Stimulated activated CD4-positive, alpha-beta T cell treated with anti-CD3 and anti-CD28 coated beads, Interleukin-4, amount 100 ng/mL, for 48 hours (primary cell): ENCODE results near the gene PSMD9.
"Not testable (repeated sequence)": the region's sequence is repeated elsewhere in the genome, so short reads cannot be mapped to it uniquely, and the experiment has no call there.

Source experiments
- DNase-seq, 2 donors: peaks; one replicate each; pipeline ENCODE4 v3.0.0-alpha.2; 2020; ENCODE audit warnings: low read depth in 2 of 2

The PSMD9 gene

DNA sequence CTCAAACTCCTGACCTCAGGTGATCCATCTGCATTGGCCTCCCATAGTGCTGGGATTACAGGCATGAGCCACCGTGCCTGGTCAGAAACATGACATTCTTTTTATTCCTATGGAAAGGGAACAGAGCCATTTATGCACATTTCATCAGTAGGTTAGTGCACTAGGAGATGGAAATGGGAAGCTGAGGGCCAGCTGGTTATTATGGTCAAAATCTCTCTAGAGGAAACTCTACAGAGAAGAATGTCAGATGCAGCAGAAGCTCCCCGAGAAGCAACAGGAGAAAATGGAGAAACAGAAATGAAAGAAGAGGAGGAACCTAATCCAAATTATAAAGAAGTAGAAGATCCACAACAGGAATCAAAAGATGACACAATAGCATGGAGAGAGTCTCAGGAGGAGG, 32.5 kb downstream of the PSMD9 start:
- DNase-seq = no peak

DNA sequence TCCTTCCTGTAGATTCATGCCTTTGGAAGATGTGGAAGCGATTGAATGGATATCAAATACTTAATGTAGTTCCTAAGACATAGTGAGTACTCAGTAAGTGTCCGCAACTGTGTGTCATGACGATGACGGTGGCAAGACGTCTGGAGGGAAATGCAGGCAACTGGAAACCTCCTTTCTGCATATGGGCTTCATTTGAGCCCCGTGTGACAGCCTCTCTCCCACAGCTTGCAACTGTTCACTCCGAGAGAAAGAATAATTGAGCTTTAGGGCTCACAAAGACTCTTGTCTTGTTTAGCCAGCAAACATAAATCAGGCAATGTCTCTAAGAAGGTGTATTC, 36.7 kb downstream of the PSMD9 start:
- DNase-seq = no peak

DNA sequence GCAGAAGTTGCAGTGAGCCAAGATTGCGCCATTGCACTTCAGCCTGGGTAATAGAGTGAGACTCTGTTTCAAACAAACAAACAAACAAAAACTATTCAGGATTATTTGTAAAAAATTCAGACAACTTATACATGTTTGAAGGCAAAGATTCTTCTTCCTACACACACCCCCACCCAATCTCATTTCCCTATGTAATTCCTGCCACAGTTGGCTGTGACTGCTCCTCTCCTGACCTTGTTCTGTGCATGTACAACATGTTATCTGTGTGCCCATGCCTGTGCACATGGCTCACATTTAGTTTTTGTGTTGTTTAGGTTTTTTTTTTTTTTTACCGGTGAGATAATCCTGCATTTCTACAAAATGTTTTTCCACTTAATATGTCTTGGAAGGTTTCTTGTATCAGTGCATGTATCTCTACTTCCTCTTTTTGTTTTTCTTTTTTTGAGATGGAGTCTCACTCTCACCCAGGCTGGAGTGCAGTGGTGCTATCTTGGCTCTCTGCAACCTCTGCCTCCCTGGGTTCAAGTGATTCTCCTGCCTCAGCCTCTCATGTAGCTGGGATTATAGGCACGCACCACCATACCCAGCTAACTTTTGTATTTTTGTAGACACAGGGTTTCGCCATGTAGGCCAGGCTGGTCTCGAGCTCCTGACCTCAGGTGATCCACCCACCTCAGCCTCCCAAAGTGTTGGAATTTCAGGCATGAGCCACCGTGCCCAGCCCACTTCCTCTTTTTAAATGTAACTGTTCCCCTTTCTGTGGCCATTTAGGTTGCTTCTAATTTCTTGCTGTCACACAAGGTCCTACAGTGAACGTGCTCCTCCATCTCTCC, 38.5 kb downstream of the PSMD9 start:
- no peak for DNase-seq

DNA sequence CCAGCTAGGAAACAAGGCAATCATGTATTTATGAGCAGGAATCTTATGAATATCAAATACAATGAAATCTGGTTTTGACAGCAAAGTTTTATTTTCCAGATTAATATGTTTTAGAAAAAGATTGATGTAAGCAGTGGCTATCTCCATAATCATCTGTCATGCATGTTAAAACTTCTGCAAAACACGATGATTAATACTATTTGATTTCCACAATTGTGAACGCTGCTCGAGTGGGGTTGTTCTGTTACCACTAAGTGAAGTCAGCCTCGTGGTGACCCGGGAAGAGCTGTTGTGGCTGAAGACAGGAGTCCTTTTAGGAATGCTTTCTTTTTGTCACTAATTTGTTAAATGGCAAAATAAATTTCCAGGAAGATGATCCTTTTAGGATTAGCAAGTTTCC, 39.2 kb downstream of the PSMD9 start:
- no peak for DNase-seq

DNA sequence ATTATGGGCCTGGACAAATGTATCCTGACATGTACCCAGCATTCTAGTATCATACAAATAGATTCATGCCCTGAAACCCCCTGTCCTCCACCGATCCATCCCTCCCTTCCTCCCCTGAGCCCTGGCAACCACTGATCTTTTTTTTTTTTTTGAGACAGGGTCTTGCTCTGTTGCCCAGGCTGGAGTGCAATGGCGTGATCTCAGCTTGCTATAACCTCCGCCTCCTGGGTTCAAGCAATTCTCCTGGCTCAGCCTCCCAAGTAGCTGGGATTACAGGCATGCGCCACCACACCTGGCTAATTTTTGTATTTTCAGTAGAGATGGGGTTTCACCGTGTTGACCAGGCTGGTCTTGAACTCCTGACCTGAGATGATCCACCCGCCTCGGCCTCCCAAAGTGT, 41.0 kb downstream of the PSMD9 start:
- not testable (repeated sequence) for DNase-seq

DNA sequence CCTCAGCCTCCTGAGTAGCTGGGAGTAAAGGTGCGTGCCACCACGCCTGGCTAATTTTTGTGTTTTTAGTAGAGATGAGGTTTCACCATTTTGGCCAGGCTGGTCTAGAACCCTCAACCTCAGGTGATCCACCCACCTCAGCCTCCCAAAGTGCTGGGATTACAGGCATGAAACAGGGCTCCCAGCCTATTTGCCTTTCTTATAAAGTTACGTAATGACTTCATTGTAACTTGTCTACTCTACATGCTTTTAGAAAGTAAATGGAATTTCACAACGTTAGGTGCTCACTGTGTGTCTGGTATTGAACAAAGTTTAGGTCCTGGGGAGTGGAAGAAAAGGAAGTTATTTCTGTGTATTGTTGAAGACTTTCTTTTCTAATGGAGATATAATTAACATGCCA, 42.3 kb downstream of the PSMD9 start:
- no peak for DNase-seq

DNA sequence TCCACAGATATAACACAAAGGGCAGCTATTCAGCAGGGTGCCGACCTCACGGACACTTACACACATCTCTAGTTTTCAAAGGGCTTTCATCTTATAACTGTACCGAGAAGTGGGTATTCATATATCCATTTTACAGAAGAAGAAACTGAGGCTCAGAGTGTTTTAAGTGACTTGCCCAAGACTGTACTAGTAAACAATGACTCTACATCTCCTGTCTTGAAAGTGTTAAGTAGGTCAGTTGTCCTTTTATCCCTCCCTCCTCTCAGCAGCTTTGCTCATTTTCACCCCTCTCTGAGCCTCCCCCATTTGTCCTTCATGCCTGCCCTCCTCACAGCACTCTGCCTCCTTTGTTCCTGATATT, 43.6 kb downstream of the PSMD9 start:
- no peak for DNase-seq

DNA sequence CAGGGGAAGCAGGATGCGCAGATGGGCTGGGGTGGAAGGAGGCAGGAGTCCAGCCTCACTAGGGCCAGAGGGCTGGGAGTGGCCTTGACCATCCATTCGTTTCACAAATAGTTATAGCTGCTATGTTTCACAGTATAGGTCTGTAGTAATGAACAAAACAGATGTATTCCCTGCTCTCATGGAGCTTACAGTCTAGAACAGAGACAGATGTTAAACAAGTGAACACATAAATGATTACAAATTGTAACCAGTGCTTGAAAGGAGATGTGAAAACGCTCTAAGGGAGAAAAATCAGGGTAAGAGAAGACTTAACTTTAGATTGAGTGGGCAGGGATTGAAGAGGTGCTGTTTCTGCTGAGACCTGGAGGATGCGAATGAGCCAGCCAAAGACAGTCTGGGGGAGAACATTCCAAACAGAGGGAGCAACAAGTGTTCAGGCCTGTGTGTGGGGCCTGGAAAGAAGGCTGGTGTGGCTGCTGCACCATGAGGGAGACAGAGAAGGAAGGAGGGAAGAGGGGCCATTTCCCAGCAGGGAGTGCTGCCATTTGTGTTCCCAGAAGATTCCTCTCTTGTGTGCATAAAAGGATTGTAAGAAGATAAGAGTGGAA, 44.4 kb downstream of the PSMD9 start:
- no peak for DNase-seq

DNA sequence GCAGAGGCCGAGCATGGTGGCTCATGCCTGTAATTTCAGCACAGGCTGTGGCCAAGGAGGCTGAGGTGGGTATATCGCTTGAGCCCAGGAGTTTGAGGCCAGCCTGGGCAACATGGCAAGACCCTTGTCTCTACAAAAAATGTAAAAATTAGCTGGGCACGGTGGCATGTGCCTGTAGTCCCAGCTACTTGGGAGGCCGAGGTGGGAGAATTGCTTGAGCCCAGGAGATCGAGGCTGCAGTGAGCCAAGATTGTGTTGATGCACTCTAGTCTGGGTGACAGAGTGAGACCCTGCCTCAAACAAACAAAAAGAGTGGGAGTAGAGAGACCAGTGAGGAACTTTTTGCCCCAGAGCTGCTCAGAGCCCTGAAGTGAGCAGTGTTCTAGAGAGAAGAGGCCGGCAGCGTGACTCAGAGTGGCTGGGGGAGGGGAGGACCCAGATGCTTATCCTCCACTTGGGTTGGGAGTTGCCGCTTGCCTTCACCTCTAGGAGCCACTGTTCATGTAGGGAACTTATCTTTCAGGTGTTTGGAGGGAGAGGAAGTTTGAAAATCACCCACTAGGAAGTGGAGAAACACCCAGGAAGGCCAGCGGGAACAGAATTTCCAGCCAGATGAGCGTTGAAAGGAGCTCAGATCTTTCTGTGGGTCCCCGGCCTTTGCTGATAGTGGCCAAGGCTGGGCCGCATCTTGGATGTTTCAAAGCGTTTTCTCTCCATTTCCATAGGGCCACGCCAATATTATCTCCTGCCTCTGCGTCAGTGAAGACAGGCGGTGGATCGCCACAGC, 45.1 kb downstream of the PSMD9 start:
- no peak for DNase-seq

DNA sequence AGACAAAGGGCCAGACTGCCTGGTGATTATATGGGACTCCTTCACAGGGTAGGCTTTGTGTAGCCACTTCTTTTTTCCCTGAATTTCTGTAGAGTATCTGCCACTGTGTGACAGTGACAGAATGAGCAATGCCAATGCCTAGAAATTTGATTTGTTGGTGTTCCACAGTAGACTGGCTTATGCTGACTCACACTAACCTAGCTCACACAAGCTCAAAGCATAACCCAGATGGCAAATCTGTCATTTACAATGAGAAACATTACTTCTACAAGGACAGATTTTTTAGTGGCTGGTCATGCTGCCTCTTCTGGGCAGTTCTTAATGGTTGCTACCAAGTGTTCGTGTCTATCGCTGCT, 45.7 kb downstream of the PSMD9 start:
- DNase-seq = no peak

DNA sequence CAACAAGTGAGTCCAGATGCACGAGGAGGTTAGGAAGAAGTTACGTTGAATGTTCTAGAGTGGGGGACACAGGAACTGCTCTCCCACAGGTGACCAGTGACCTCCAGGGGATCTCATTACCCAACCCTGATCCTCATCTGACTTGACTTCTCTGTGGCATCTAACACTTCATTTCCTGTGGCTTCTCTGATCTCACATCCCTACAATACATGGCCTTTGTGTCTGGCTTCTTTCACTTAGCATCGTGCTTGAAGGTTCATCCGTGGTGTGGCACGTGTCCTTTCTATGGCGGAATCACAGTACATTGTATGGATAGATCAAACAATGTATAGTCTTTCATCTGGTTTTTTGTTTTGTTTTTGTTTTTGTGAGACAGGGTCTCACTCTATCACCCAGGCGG, 49.1 kb downstream of the PSMD9 start:
- DNase-seq = no peak

DNA sequence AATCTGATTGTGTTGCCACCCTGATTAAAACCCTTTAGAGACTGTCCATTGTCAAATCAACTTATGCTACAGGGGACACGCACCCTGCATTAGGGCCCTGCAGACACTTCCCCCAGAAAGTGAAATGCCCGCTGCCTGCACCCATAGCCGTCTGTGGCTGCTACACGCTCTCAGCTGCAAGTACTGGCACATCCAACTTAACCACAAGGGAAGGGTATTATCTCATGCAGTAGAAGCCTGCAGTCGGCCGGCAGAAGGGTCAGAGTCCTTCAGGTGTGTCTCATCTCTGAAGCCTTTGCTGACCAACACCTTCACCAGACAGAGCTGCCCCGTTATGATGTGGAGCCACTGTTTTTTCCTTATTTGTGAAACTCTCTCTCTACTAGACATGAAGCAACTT, 50.6 kb downstream of the PSMD9 start:
- no peak for DNase-seq

DNA sequence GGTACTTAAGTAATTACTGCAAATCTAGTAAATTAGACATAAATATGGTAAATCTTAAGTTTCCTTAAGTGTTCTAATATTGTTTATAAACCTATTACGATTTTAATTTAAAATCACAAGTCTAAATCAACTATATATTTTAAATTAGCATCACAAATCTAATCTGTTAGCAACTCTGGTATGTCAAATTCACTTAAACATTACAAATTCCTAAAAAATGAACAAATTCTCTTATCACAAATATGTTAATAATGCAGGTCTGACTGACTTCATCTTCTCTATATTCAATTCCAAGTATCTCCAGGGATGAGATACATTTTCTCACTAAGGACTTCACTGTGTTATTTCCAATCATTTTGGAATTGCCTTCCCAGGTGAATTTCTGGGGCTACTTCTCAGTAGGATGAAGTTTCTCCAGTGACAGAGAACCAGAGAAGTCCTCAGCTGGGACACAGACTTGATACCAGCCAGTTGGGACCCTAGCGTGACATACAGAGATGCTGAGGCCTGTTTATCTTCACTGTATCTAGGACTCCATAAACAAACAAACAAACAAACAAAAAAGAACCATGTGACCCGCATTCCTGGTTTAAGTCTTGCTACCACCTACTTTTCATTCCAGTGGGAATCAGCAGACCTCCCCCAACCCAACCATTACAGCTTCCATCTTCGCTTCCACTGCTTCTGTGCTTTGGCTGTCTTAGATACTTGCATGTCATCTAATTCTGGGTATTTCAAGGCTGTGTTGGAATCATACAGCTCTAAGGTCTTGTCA, 51.6 kb downstream of the PSMD9 start:
- no peak for DNase-seq

DNA sequence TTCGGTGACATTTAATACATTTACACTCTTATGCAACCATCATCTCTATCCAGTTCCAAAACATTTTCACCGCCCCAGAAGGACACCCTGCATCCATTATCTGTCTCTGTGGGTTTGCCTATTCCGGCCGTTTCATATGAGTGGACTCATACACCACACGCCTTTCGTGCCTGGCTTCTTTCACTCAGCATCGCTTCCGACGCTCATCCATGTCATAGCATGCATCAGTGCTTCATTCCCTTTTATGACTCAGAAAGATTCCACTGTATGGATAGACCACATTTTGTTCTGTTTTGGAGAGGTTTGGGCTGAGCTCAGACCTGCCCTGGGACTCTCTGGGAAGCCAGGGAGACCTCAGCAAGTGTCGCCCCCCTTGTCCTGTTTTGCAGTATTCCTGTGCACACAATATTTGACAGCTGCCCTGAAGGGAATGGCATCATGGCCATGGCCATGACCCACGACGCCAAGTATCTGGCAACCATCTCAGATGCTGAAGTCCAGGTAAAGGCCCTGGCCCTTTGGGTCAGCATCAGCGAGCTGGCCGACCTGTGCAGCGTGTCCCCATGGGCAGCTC, 53.6 kb downstream of the PSMD9 start:
- no peak for DNase-seq

DNA sequence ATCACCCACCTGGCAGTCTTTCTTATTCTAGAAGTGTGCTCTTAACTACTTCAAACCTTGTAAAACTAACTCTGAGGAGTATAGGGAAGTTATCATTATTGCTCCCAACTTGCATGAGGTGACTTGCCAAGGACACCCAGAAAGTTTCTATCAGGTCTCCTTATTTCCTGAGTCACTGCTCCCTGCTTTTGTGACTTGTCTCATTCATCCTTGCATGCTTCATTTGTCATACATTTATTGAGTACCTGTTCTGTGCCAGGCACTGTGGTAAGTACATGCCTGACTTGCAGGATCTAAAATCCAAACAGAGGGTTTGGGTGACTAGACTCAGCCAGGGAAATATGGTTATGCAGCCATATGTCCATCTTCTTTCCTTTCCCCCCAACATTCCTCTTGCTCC, 55.3 kb downstream of the PSMD9 start:
- DNase-seq = no peak

DNA sequence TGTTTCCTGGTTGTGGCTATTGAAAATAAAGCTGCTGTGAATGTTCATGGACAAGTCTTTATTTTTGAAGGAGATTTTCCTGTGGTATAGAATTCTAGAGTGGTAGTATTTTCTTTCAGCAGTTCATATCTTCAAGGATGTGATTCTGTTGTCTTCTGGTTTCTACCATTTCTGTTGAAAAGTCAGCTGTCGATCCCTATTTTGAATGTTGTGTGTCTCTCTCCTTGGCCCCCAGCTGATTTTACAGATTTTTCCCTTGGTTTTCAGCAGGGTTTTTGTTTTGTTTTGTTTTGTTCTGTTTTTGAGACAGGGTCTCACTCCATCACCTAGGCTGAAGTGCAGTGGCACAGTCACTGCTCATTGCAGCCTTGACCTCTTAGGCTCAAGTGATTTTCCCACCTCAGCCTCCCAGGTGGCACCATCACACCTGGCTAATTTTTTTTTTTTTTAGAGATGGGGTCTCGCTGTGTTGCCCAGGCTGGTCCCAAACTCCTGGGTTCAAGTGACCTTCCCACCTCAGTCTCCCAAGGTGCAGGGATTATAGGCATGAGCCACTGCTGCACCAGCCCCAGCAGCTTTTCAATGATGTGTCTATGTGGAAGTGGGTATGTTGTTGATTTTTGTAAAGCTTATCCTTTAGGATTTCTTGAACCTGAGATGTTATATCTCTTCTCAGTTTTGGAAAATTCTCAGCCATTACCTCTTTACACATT, 57.9 kb downstream of the PSMD9 start:
- DNase-seq = no peak

DNA sequence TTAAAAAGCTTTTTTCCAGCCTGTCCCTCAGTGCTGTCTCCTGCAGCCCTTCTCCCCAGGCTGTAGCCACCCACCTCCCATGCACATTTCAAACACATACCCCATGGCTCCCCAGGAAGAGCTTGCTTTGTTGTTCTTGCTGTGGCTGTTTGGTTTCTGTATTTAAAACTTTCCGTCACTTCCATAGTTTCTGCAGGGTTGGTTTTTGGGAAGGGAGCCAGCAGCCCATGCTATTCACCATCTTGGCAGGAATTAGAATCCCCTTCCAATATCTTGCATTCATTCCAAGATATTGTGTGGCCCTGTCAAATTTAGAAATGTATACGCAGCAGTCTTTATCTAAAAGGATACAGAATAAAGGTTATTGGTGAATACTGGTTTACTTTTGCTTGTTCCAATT, 59.4 kb downstream of the PSMD9 start:
- no peak for DNase-seq

DNA sequence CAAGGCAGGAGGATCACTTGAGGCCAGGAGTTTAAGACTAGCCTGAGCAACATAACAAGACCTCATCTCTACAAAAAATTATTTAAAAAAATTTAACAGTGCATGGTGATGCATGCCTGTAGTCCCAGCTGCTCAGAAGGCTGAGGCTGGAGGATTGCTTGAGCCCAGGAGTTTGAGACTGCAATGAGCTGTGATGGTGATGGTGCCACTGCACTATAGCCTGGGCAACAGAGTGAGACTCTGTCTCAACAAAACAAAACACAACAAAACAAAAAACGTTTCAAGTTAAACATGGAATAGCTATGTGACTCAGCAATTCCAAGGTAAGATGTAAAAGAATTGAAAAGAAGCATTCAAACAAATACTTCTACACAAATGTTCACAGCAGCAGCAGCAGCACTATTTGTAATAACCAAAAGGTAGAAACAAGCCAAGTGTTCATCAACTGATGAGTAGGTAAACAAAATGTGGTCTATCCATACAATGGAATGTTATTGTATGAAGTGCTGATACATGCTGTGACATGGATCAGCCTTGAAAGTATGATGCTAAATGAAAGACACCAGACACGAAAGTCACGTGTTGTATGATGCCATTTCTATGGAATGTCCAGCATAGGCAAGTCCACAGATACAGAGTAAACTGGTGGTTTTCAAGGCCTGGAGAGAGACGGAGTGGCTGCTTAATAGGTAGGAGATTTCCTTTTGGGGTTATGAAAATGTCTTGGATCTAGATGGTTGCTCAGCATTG, 61.2 kb downstream of the PSMD9 start:
- no peak for DNase-seq

DNA sequence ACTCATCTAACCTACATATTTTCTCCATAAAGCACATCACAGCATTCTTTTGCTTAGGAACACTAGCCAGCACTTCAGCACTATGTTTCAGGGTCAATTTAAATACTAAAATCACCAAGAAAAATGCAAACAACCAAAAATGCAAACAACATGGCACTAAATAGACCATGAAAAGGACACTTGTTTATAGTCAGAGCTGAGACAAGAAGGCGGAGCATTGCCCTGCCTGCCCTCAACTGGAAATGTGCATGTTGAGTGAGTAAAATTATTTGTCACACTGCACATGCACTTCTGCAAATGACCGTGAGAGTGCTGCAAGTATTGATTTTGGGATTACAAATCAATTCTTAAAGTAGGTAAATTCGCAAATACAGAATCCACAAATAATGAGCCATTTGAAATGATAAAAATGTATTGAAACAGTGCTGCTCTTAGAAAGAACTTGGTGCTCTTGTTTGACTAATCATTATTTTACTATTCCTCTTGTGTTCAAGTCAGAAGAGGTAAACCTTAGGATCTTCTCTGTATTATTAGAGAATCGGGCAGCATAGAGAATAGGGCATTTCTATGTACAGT, 64.6 kb downstream of the PSMD9 start:
- DNase-seq = no peak

DNA sequence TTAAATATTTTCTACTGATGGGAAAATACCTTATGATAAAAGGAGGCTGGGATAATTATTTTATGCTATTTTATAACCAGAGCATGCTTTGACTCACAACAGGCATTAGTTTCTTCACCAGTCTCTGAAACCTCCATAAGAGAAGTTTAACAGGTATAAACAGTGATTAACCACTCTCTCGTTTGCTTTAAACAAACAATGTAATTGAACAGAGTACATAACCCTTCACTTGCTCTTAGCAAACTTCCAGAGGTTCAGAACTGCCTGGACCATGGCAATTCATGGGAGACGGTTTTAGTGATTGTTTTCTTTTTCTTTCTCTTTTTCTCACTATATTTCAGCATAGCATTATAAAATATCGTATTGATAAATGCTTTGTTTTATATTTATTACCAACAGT, 65.1 kb downstream of the PSMD9 start:
- DNase-seq = no peak
